AG04450 (cell line): ENCODE measurements around the gene CD300LF. TPM values are rescaled to one million over a fixed set of nuclear protein-coding genes. Genes with fewer than 3 reads are reported as not detected.

Source experiments
- CTCF ChIA-PET: fragments of 300-600, 350-600 bp; formaldehyde crosslinking; extraction: SDS; loops from one replicate; lab custom pipeline; 2022; ENCODE audit warnings: antibody characterized with exemption, inconsistent platforms; lab: Charles Lee
- POLR2A ChIA-PET: fragments of 350-600 bp; formaldehyde crosslinking; extraction: SDS; loops from one replicate; lab custom pipeline; 2021; ENCODE audit warnings: antibody characterized with exemption, inconsistent platforms; lab: Yijun Ruan, JAX
- DNase-seq: peaks from one replicate; pipeline ENCODE4 v3.0.0-alpha.2; 2011; ENCODE audit warnings: low read depth, low spot score
- H3K27ac ChIP-seq: one replicate; pipeline ENCODE4 v1.5.1; 2012; ENCODE audit warnings: low read depth, low read length, control low read depth
- H3K27me3 ChIP-seq: one replicate; pipeline ENCODE4 v1.6.0; 2012; ENCODE audit warnings: low read length; ENCODE audit not compliant: control insufficient read depth, insufficient read depth
- H3K4me3 ChIP-seq: 2 replicates; pipeline ENCODE4 v1.5.1; 2011; ENCODE audit warnings: mild to moderate bottlenecking, low read depth, low read length, control low read depth
- H3K9me3 ChIP-seq: 2 replicates; pipeline ENCODE4 v1.5.1; 2012; ENCODE audit warnings: low read length; ENCODE audit not compliant: control insufficient read depth, insufficient read depth
- CTCF ChIP-seq: IDR thresholded peaks from 2 replicates; pipeline ENCODE4 v1.5.1; 2011; ENCODE audit warnings: low read depth, low read length, control low read depth, inconsistent platforms
- polyA plus RNA-seq: library from polyadenylated mRNA; depleted of rRNA; stranded (reverse); fragments of >200 nt; gene quantifications from 2 replicates; pipeline ENCODE4 v1.2.3, GENCODE V29; 2011

The CD300LF gene
- polyA plus RNA-seq, 1 experiment: not detected

GRCh38 chr17:74659889-74660288 is 52.8 kb downstream of the CD300LF start:
- TF ChIP-seq CTCF: no peak
- ChIA-PET CTCF (no interaction called here), POLR2A (no interaction called here)
- no peaks in the 10 kb centered on the region for H3K27me3 ChIP-seq
- no peak overlapping the region for H3K27ac ChIP-seq
- no peak overlapping the region for H3K4me3 ChIP-seq
- DNase-seq: no peak
- no peaks in the 10 kb centered on the region for H3K9me3 ChIP-seq

GRCh38 chr17:74658620-74659019 is 54.1 kb downstream of the CD300LF start:
- Histone ChIP-seq H3K27me3 (no peaks in the 10 kb centered on the region), H3K27ac (no peak overlapping the region), H3K4me3 (no peak overlapping the region), H3K9me3 (no peaks in the 10 kb centered on the region)
- no peak for TF ChIP-seq CTCF
- POLR2A ChIA-PET: no interaction called here
- DNase-seq: no peak
- CTCF ChIA-PET: interaction anchor here (0.7 kb wide), 1 partner anchor 79 kb away, joined by 3 read pairs; no protein-coding TSS in a partner anchor

- ChIA-PET POLR2A (no interaction called here), CTCF (no interaction called here)
- Histone ChIP-seq H3K27ac (no peak overlapping the region), H3K27me3 (no peaks in the 10 kb centered on the region), H3K9me3 (no peaks in the 10 kb centered on the region), H3K4me3 (no peak overlapping the region)
- TF ChIP-seq CTCF: no peak
- DNase-seq: no peak
Measured at GRCh38 chr17:74654742-74655141, 58.0 kb downstream of the CD300LF start.

- CTCF ChIA-PET: no interaction called here
- Histone ChIP-seq H3K27ac (no peak overlapping the region), H3K9me3 (no peaks in the 10 kb centered on the region), H3K27me3 (no peaks in the 10 kb centered on the region), H3K4me3 (no peak overlapping the region)
- POLR2A ChIA-PET: no interaction called here
- DNase-seq: no peak
- TF ChIP-seq CTCF: no peak
Measured at GRCh38 chr17:74652020-74652419, 60.7 kb downstream of the CD300LF start.

- DNase-seq: no peak
- Histone ChIP-seq H3K4me3 (no peak overlapping the region), H3K27me3 (no peaks in the 10 kb centered on the region), H3K9me3 (no peaks in the 10 kb centered on the region), H3K27ac (no peak overlapping the region)
- POLR2A ChIA-PET: no interaction called here
- CTCF ChIA-PET: no interaction called here
- TF ChIP-seq CTCF: no peak
Measured at GRCh38 chr17:74649909-74650308, 62.8 kb downstream of the CD300LF start.
